HG03135 (cell line): ENCODE measurements around the gene CHST14.

Experiments
- ATAC-seq: cut with Tn5 transposase; IDR thresholded peaks from one replicate; pipeline ENCODE4 v1.9.1; 2021; ENCODE audit warnings: mild to moderate bottlenecking, moderate library complexity; ENCODE audit not compliant: unreplicated experiment

The CHST14 gene

GRCh38 chr15:40487816-40488682 is 17.3 kb downstream of the CHST14 start:
- no peak for ATAC-seq

- ATAC-seq: no peak
These were observed 18.7 kb downstream of the CHST14 start for GRCh38 chr15:40489274-40490175.

- no peak for ATAC-seq
These were observed 22.5 kb downstream of the CHST14 start for GRCh38 chr15:40493089-40493840.

- ATAC-seq: no peak
These were observed 24.7 kb downstream of the CHST14 start for GRCh38 chr15:40495516-40495915.

GRCh38 chr15:40498418-40498817 is 27.6 kb downstream of the CHST14 start:
- no peak for ATAC-seq

GRCh38 chr15:40498891-40499290 is 28.1 kb downstream of the CHST14 start:
- ATAC-seq: no peak

- no peak for ATAC-seq
These were observed 29.1 kb downstream of the CHST14 start for GRCh38 chr15:40499931-40500330.

- ATAC-seq: no peak
These were observed 30.0 kb downstream of the CHST14 start for GRCh38 chr15:40500568-40501330.

- no peak for ATAC-seq
These were observed 30.7 kb downstream of the CHST14 start for GRCh38 chr15:40501487-40501886.

- ATAC-seq: no peak
These were observed 36.3 kb downstream of the CHST14 start for GRCh38 chr15:40506964-40507571.

GRCh38 chr15:40508216-40508615 is 37.4 kb downstream of the CHST14 start:
- no peak for ATAC-seq

- no peak for ATAC-seq
These were observed 39.4 kb downstream of the CHST14 start for GRCh38 chr15:40510201-40510600.

- ATAC-seq: peak; percentile 45
These were observed 40.3 kb downstream of the CHST14 start for GRCh38 chr15:40511093-40511471.

- peak; percentile 40 for ATAC-seq
These were observed 40.8 kb downstream of the CHST14 start for GRCh38 chr15:40511472-40512133.

GRCh38 chr15:40512440-40512839 is 41.7 kb downstream of the CHST14 start:
- ATAC-seq: no peak

GRCh38 chr15:40513609-40514008 is 42.8 kb downstream of the CHST14 start:
- ATAC-seq: no peak

GRCh38 chr15:40516322-40516721 is 45.5 kb downstream of the CHST14 start:
- no peak for ATAC-seq
